ENCODE measurements around the gene RAB3IL1.

The RAB3IL1 gene

DNA sequence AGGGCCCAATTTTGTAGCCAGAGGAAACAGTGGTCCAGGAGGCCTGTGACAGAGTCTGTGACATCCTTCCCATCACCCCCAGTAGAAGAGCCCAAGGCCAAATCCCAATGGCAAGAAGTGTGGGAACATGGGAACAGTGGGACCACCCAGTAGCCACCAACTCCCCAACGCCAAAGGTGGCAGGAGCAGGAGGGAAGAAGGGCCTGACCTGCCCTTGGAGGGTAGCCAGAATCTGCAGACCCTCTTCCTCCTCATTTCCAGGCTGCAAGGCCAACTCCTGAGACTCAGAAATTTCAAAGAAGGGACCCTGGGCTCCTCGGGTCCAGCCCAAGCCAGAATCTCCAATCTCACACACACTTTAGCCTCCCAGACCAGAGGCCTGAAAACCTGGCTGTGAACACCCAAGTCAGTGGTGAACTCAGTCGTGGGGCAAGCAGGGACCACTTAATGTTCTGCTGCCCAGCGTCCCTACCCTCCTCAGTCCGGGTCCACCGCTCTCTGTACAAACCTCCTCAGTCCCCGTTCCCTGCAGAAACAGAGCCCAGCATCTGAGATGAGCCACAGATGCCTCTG, 6.2 kb downstream of the RAB3IL1 start:
- Histone ChIP-seq H3K9me2 (replicated peaks; ENCODE audit: low read depth, low read length) (no peaks in the 10 kb centered on the region), H3K27me3 (ENCODE audit: insufficient read depth, low read length, poor library complexity, severe bottlenecking) (no peaks in the 10 kb centered on the region), H3F3A (ENCODE audit: low read depth) (no peaks in the 10 kb centered on the region), H3K9ac (ENCODE audit: low read depth, low read length, poor library complexity, severe bottlenecking) (no peak overlapping the region), H3K4me1 (ENCODE audit: insufficient read depth, low read length, poor library complexity, severe bottlenecking) (peaks cover 5% of the 10 kb centered on the region), H4K20me1 (ENCODE audit: insufficient read depth, low read length, poor library complexity, severe bottlenecking) (no peaks in the 10 kb centered on the region), H3K4me2 (ENCODE audit: low read depth, low read length, poor library complexity, severe bottlenecking) (no peak overlapping the region), H3K36me3 (ENCODE audit: insufficient read depth, low read length) (no peaks in the 10 kb centered on the region), H3K9me3 (ENCODE audit: insufficient read depth, low read depth, low read length) (no peaks in the 10 kb centered on the region), H2AFZ (ENCODE audit: low read length) (no peak overlapping the region), H3K79me2 (ENCODE audit: insufficient read depth, low read length) (no peaks in the 10 kb centered on the region), H3K4me3 (ENCODE audit: low read length, poor library complexity, severe bottlenecking) (no peak overlapping the region)
- no peak for TF ChIP-seq EZH2phosphoT487 (IDR thresholded peaks at IDR 0.05; ENCODE audit: borderline replicate concordance)
- TF ChIP-seq, protein P1, sequence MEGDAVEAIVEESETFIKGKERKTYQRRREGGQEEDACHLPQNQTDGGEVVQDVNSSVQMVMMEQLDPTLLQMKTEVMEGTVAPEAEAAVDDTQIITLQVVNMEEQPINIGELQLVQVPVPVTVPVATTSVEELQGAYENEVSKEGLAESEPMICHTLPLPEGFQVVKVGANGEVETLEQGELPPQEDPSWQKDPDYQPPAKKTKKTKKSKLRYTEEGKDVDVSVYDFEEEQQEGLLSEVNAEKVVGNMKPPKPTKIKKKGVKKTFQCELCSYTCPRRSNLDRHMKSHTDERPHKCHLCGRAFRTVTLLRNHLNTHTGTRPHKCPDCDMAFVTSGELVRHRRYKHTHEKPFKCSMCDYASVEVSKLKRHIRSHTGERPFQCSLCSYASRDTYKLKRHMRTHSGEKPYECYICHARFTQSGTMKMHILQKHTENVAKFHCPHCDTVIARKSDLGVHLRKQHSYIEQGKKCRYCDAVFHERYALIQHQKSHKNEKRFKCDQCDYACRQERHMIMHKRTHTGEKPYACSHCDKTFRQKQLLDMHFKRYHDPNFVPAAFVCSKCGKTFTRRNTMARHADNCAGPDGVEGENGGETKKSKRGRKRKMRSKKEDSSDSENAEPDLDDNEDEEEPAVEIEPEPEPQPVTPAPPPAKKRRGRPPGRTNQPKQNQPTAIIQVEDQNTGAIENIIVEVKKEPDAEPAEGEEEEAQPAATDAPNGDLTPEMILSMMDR (conservative IDR thresholded peaks at IDR 0.05; ENCODE audit: low read length) = no peak

DNA sequence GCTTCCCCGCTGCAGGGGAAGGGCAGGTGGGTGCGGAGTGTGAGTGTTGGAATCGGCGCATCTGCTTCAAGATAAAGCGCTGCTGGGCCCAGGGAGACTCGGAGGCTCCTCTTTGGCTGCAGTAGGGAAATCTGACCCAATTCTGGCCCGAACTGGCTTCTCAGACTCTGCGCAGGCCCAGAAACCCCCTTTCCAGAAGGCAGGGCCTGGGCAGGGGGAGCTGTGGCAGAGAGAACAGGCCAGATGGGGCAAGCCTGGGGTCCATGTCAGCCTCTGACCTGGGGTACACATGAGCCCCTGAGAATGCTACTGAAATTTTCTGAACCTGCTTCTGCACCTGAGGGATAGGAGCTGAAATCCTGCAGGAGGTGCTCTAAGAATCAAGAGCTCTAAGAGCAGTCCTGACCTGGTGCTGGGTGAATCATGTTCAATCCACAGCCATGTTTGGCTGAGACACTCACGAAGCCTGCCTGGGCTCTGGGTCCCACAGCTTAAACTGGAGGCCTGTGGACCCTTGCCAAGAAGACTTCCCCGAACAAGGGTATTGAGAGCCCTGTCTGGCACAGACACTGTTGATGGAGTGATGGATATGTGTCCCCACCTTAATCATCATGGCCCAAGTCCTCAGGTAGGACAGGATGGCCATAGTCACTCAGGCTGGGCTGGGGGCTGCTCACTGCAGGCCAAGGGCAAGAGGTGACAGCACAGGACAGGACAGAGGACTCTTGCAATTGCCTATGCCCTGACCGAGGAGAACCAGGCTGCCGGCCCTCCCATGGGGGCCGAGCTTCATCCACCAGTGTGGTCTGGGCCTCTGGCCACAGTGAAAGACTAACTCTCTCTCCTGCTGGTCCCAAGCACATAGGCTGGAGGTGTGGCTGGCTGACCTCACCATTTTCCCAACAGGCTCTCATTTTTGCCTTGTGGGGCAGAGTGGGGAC, 6.9 kb downstream of the RAB3IL1 start:
- H3K4me1 ChIP-seq (ENCODE audit: insufficient read depth, low read length, poor library complexity, severe bottlenecking) = peaks cover 5% of the 10 kb centered on the region
- H3K4me3 ChIP-seq (ENCODE audit: low read length, poor library complexity, severe bottlenecking) = no peak overlapping the region
- TF ChIP-seq EZH2phosphoT487 (IDR thresholded peaks at IDR 0.05; ENCODE audit: borderline replicate concordance) = no peak
- TF ChIP-seq, protein P1 (conservative IDR thresholded peaks at IDR 0.05; ENCODE audit: low read length) = no peak
- H3K36me3 ChIP-seq (ENCODE audit: insufficient read depth, low read length) = no peaks in the 10 kb centered on the region
- no peaks in the 10 kb centered on the region for H3K9me3 ChIP-seq (ENCODE audit: insufficient read depth, low read depth, low read length)
- H2AFZ ChIP-seq (ENCODE audit: low read length) = no peak overlapping the region
- no peaks in the 10 kb centered on the region for H4K20me1 ChIP-seq (ENCODE audit: insufficient read depth, low read length, poor library complexity, severe bottlenecking)
- H3K9me2 ChIP-seq (replicated peaks; ENCODE audit: low read depth, low read length) = no peaks in the 10 kb centered on the region
- no peaks in the 10 kb centered on the region for H3F3A ChIP-seq (ENCODE audit: low read depth)
- no peaks in the 10 kb centered on the region for H3K27me3 ChIP-seq (ENCODE audit: insufficient read depth, low read length, poor library complexity, severe bottlenecking)
- no peak overlapping the region for H3K4me2 ChIP-seq (ENCODE audit: low read depth, low read length, poor library complexity, severe bottlenecking)
- H3K79me2 ChIP-seq (ENCODE audit: insufficient read depth, low read length) = no peaks in the 10 kb centered on the region
- no peak overlapping the region for H3K9ac ChIP-seq (ENCODE audit: low read depth, low read length, poor library complexity, severe bottlenecking)

DNA sequence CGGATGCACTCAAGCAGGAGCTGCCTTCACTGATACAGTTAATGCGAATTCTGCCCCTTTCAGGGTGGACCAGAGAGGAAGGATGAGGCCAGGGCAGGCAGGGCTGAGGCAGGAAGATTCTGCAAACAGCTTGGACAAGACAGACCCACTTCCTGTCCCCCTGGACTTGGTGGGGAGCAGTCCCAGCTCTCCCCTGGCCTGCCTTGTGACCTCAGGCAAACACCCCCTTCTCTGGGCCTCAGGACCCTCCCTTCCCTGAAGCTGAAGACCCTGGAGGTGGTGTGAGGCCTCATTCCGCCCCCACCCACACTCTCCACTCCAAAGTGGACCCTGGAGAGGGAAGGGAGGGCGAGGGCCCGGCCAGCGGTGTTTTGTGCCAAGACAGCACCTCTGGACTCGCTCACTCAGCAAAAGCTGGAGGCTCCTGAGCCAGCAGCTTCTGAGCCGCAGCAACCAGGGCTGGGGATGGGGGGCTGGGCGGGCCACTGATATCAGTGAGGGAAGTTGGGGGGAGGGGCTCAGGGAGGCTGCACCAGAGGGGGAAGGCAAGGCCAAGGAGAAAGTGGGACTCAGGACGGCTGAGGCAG, 8.5 kb downstream of the RAB3IL1 start:
- no peaks in the 10 kb centered on the region for H3K36me3 ChIP-seq (ENCODE audit: insufficient read depth, low read length)

More for the DNA sequence above, 8.5 kb downstream of the RAB3IL1 start:
- Histone ChIP-seq H3K4me3 (ENCODE audit: low read length, poor library complexity, severe bottlenecking) (no peak overlapping the region), H3K9me3 (ENCODE audit: insufficient read depth, low read depth, low read length) (no peaks in the 10 kb centered on the region), H3K79me2 (ENCODE audit: insufficient read depth, low read length) (no peaks in the 10 kb centered on the region), H2AFZ (ENCODE audit: low read length) (no peak overlapping the region), H3K4me2 (ENCODE audit: low read depth, low read length, poor library complexity, severe bottlenecking) (no peak overlapping the region), H3K27me3 (ENCODE audit: insufficient read depth, low read length, poor library complexity, severe bottlenecking) (no peaks in the 10 kb centered on the region), H3K9me2 (replicated peaks; ENCODE audit: low read depth, low read length) (no peaks in the 10 kb centered on the region), H3F3A (ENCODE audit: low read depth) (no peaks in the 10 kb centered on the region), H3K4me1 (ENCODE audit: insufficient read depth, low read length, poor library complexity, severe bottlenecking) (peaks cover 5% of the 10 kb centered on the region), H3K9ac (ENCODE audit: low read depth, low read length, poor library complexity, severe bottlenecking) (no peak overlapping the region), H4K20me1 (ENCODE audit: insufficient read depth, low read length, poor library complexity, severe bottlenecking) (no peaks in the 10 kb centered on the region)
- no peak for TF ChIP-seq EZH2phosphoT487 (IDR thresholded peaks at IDR 0.05; ENCODE audit: borderline replicate concordance)
- TF ChIP-seq, protein P1 (conservative IDR thresholded peaks at IDR 0.05; ENCODE audit: low read length) = no peak
